CD14-positive monocyte (primary cell): Measurements from ENCODE around the gene S100A4. TPM values are rescaled to one million over a fixed set of nuclear protein-coding genes. Genes with fewer than 3 reads are reported as not detected.

Source experiments
- DNase-seq, 3 donors: peaks; one replicate each; pipeline ENCODE4 v3.0.0-alpha.2; 2011 to 2022
- H2AFZ ChIP-seq: 2 replicates; pipeline ENCODE4 v1.6.0; 2012; ENCODE audit warnings: mild to moderate bottlenecking, low read depth, low read length, inconsistent platforms; ENCODE audit not compliant: insufficient read depth, poor library complexity, severe bottlenecking
- H3K27ac ChIP-seq, 2 donors: 1 replicate in 1 of 2; 2 replicates in 1 of 2; pipeline ENCODE4 v1.5.1; 2012 to 2013; ENCODE audit warnings: low read length in 2 of 2, control low read depth in 1 of 2, inconsistent platforms in 1 of 2, low read depth in 1 of 2, mild to moderate bottlenecking in 1 of 2
- H3K27me3 ChIP-seq, 2 donors: one replicate each; pipeline versions ENCODE4 v1.6.0 to v1.6.1; 2011 to 2013; ENCODE audit warnings: low read length in 2 of 2; ENCODE audit not compliant: control insufficient read depth in 2 of 2, insufficient read depth in 2 of 2
- H3K36me3 ChIP-seq, 2 donors: replicated peaks in 1 of 2; 1 replicate in 1 of 2; 2 replicates in 1 of 2; pipeline versions ENCODE4 v1.5.1 to v1.6.1; 2012 to 2013; ENCODE audit warnings: low read length in 2 of 2, control low read depth in 1 of 2, inconsistent platforms in 1 of 2, mild to moderate bottlenecking in 1 of 2; ENCODE audit not compliant: insufficient read depth in 2 of 2, control insufficient read depth in 1 of 2
- H3K4me1 ChIP-seq, 2 donors: 1 replicate in 1 of 2; 2 replicates in 1 of 2; pipeline versions ENCODE4 v1.5.1 to v1.6.1; 2012 to 2013; ENCODE audit warnings: low read length in 2 of 2, control low read depth in 1 of 2, inconsistent platforms in 1 of 2, mild to moderate bottlenecking in 1 of 2, moderate library complexity in 1 of 2; ENCODE audit not compliant: insufficient read depth in 2 of 2, control insufficient read depth in 1 of 2
- H3K4me2 ChIP-seq: replicated peaks from 2 replicates; pipeline ENCODE3; 2012; ENCODE audit warnings: low read length, moderate library complexity, mild to moderate bottlenecking; ENCODE audit not compliant: poor library complexity, severe bottlenecking; ENCODE audit errors: extremely low read depth
- H3K4me3 ChIP-seq, 3 experiments: fragments of 200-600 bp in 1 of 3; sonication (generic) in 1 of 3; replicated peaks in 1 of 3; 1 replicate in 2 of 3; 2 replicates in 1 of 3; pipeline ENCODE4 v1.5.1; 2011 to 2013; ENCODE audit warnings: low read length in 3 of 3, mild to moderate bottlenecking in 3 of 3, control low read depth in 2 of 3, low read depth in 2 of 3, inconsistent platforms in 1 of 3, moderate library complexity in 1 of 3
- H3K79me2 ChIP-seq: 2 replicates; pipeline ENCODE4 v1.6.0; 2012; ENCODE audit warnings: mild to moderate bottlenecking, control low read depth, inconsistent platforms, low read length, moderate library complexity; ENCODE audit not compliant: insufficient read depth
- H3K9ac ChIP-seq: 2 replicates; pipeline ENCODE4 v1.6.0; 2017; ENCODE audit warnings: low read length, mild to moderate bottlenecking; ENCODE audit not compliant: insufficient read depth, poor library complexity, severe bottlenecking
- H3K9me3 ChIP-seq, 2 donors: replicated peaks in 1 of 2; 1 replicate in 1 of 2; 2 replicates in 1 of 2; pipeline versions ENCODE4 v1.5.1 to v1.6.1; 2012 to 2013; ENCODE audit warnings: low read length in 2 of 2, control low read depth in 1 of 2; ENCODE audit not compliant: control insufficient read depth in 1 of 2, insufficient read depth in 1 of 2
- H4K20me1 ChIP-seq: 2 replicates; pipeline ENCODE4 v1.6.0; 2012; ENCODE audit warnings: mild to moderate bottlenecking, low read length, control low read depth, moderate library complexity; ENCODE audit not compliant: insufficient read depth
- H3K27ac Mint-ChIP-seq, 7 donors: one replicate each; pipeline ENCODE4 v1.8.0; 2020; ENCODE audit warnings: mild to moderate bottlenecking in 7 of 7, mixed read lengths in 7 of 7, moderate library complexity in 6 of 7, inconsistent platforms in 2 of 7
- H3K27me3 Mint-ChIP-seq, 3 donors: one replicate each; pipeline ENCODE4 v1.8.0; 2021 to 2022; ENCODE audit warnings: low read depth in 3 of 3, mild to moderate bottlenecking in 3 of 3, mixed read lengths in 3 of 3, moderate library complexity in 3 of 3, inconsistent platforms in 1 of 3
- H3K36me3 Mint-ChIP-seq, 2 donors: one replicate each; pipeline ENCODE4 v1.8.0; 2020; ENCODE audit warnings: mixed read lengths in 2 of 2, inconsistent platforms in 1 of 2, mild to moderate bottlenecking in 1 of 2
- H3K4me1 Mint-ChIP-seq: one replicate; pipeline ENCODE4 v1.8.0; 2020; ENCODE audit warnings: mild to moderate bottlenecking, mixed read lengths
- H3K4me3 Mint-ChIP-seq, 2 donors: one replicate each; pipeline ENCODE4 v1.8.0; 2020; ENCODE audit warnings: mild to moderate bottlenecking in 2 of 2, mixed read lengths in 2 of 2, moderate library complexity in 1 of 2
- H3K9me3 Mint-ChIP-seq, 7 donors: one replicate each; pipeline ENCODE4 v1.8.0; 2020 to 2022; ENCODE audit warnings: mixed read lengths in 7 of 7, mild to moderate bottlenecking in 6 of 7, moderate library complexity in 6 of 7, inconsistent platforms in 2 of 7
- WGBS: methylation state at CpG from one replicate; pipeline ENCODE4 v1.1.5; 2013; ENCODE audit warnings: missing lambda C conversion rate; ENCODE audit not compliant: insufficient coverage; 5-methylcytosine and 5-hydroxymethylcytosine counted together
- intact Hi-C, 2 donors: fragments of 100-400 bp; cut with micrococcal nuclease; formaldehyde crosslinking; loops; one replicate each; pipeline versions ENCODE4 v1.15.0 to v1.15.1; 2023
- polyA plus RNA-seq, 3 donors: library from polyadenylated mRNA; depleted of rRNA in 1 of 3; unstranded in 2 of 3; stranded (reverse) in 1 of 3; fragments of 300-500 nt in 2 of 3; fragments of >200 nt in 1 of 3; fragmentation: Illumina TruSeq in 2 of 3; gene quantifications; 1 replicate in 2 of 3; 2 replicates in 1 of 3; pipeline ENCODE4 v1.2.3, GENCODE V29; 2012 to 2021
- TF ChIP-seq, protein P1 (sequence below): fragments of 200-600 bp; IDR thresholded peaks from one replicate; pipeline ENCODE4 v1.8.0; 2022; ENCODE audit warnings: antibody characterized with exemption, mild to moderate bottlenecking

The S100A4 gene
- polyA plus RNA-seq, 3 donors: 4,538 to 7,344 (median 6,092) TPM

DNA sequence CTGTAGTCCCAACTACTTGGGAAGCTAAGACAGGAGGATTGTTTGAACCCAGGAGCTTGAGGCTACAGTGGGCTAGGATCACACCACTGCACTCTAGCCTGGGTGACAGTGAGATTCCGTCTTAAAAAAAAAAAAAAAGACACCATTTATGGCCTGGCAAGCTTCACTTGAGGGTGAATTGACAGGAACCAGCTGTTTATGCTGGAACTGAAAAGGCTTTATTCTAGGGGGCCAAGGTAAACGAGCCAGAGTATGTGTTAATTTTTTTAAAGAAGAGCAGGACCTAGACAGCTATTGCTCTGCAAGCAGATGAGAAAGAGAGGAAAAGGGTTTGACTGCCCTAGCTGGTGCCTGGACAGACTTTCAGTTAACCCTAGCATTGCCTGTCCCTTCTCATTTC, 46.9 kb downstream of the S100A4 start:
- H3K27ac Mint-ChIP-seq: no peak overlapping the region
- Histone ChIP-seq H3K4me3 (no peak overlapping the region), H3K27ac (no peak overlapping the region), H3K4me1 (no peaks in the 10 kb centered on the region), H4K20me1 (no peaks in the 10 kb centered on the region), H2AFZ (no peak overlapping the region), H3K9me3 (no peaks in the 10 kb centered on the region), H3K4me2 (no peak overlapping the region), H3K36me3 (no peaks in the 10 kb centered on the region), H3K79me2 (no peaks in the 10 kb centered on the region), H3K9ac (no peak overlapping the region), H3K27me3 (no peaks in the 10 kb centered on the region)
- intact Hi-C loops: loop anchor here (5.0 to 10.0 kb wide), 2 partner anchors 84 to 96 kb away; partner anchors contain the start of gene S100A7A (in 1 of the 2)
- no peaks in the 10 kb centered on the region for H3K36me3 Mint-ChIP-seq
- DNase-seq: no peak
- no peak overlapping the region for H3K4me3 Mint-ChIP-seq
- peaks cover 2% of the 10 kb centered on the region for H3K4me1 Mint-ChIP-seq
- H3K9me3 Mint-ChIP-seq: no peaks in the 10 kb centered on the region
- 0% methylated on average over 2 of the region's 2 CpGs for WGBS
- H3K27me3 Mint-ChIP-seq: peaks cover 2 to 10% (median 8%) of the 10 kb centered on the region in 3 donors
- TF ChIP-seq, protein P1, sequence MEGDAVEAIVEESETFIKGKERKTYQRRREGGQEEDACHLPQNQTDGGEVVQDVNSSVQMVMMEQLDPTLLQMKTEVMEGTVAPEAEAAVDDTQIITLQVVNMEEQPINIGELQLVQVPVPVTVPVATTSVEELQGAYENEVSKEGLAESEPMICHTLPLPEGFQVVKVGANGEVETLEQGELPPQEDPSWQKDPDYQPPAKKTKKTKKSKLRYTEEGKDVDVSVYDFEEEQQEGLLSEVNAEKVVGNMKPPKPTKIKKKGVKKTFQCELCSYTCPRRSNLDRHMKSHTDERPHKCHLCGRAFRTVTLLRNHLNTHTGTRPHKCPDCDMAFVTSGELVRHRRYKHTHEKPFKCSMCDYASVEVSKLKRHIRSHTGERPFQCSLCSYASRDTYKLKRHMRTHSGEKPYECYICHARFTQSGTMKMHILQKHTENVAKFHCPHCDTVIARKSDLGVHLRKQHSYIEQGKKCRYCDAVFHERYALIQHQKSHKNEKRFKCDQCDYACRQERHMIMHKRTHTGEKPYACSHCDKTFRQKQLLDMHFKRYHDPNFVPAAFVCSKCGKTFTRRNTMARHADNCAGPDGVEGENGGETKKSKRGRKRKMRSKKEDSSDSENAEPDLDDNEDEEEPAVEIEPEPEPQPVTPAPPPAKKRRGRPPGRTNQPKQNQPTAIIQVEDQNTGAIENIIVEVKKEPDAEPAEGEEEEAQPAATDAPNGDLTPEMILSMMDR: no peak

DNA sequence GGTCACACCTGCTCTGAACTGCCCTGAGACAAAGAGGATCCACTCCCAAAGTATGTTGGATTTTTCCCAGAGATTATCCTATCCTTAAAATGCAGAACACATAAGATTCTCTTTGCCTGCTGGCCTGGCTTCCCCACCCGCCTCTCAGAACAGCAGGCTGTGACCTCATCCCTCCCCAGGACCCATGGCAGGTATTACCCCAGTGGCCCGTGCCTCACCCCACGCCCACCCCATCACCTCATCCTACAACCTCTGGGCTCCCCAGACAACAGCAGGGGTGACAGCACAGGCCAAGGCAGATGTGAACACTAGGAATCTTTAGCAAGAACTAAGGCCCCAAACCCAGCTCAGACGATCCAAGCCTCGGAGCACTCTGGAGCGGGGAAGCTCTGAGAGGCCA, 50.1 kb downstream of the S100A4 start:
- no peak overlapping the region for H3K4me3 Mint-ChIP-seq
- no peak overlapping the region for H3K27ac ChIP-seq
- no peak for DNase-seq
- WGBS: 88% methylated on average over 6 of the region's 6 CpGs
- H3K4me1 Mint-ChIP-seq: peaks cover 9% of the 10 kb centered on the region
- H3K9me3 ChIP-seq: no peaks in the 10 kb centered on the region
- no peak overlapping the region for H3K27ac Mint-ChIP-seq
- no peaks in the 10 kb centered on the region for H3K9me3 Mint-ChIP-seq
- no peaks in the 10 kb centered on the region for H3K36me3 Mint-ChIP-seq
- no peaks in the 10 kb centered on the region for H3K79me2 ChIP-seq
- peaks cover 4 to 10% (median 8%) of the 10 kb centered on the region in 3 donors for H3K27me3 Mint-ChIP-seq
- no peaks in the 10 kb centered on the region for H4K20me1 ChIP-seq
- H3K4me1 ChIP-seq: peaks cover 9 to 10% of the 10 kb centered on the region in 2 donors
- intact Hi-C loops: loop anchor here (1.0 to 10.0 kb wide), 4 partner anchors 81 to 143 kb away; partner anchors contain the start of gene S100A7A (in 1 of the 2)
- no peak overlapping the region for H3K4me3 ChIP-seq
- no peaks in the 10 kb centered on the region for H3K36me3 ChIP-seq
- no peak overlapping the region for H2AFZ ChIP-seq
- H3K9ac ChIP-seq: no peak overlapping the region
- TF ChIP-seq, protein P1: no peak
- no peaks in the 10 kb centered on the region for H3K27me3 ChIP-seq
- H3K4me2 ChIP-seq: no peak overlapping the region
